Panc1 (cell line): ENCODE results near the gene UIMC1. TPM values are rescaled to one million over a fixed set of nuclear protein-coding genes. Genes with fewer than 3 reads are reported as not detected.

ENCODE experiments used
- ATAC-seq: fragments of 200-7000 bp; cut with Tn5 transposase; 2 replicates; pipeline ENCODE4 v1.9.1; 2020; ENCODE audit warnings: mild to moderate bottlenecking, moderate library complexity
- BruUV-seq: library from RNA; stranded (reverse); fragments of 400-500 nt; replicated peaks from 2 replicates; lab custom pipeline; 2021; lab: Mats Ljungman, UMichigan
- CTCF ChIA-PET: fragments of 300-600 bp; sonication (Branson Sonifier 250); formaldehyde crosslinking; loops from one replicate; lab custom pipeline; 2022; ENCODE audit warnings: antibody characterized with exemption; lab: Charles Lee
- POLR2A ChIA-PET: fragments of 300-600 bp; sonication (Branson Sonifier 250); formaldehyde crosslinking; loops from one replicate; lab custom pipeline; 2022; ENCODE audit warnings: antibody characterized with exemption; lab: Charles Lee
- DNase-seq: peaks from one replicate; pipeline ENCODE4 v3.0.0-alpha.2; 2010; ENCODE audit warnings: low read depth, low spot score
- H3K27ac ChIP-seq: 2 replicates; pipeline ENCODE4 v1.5.1; 2011; ENCODE audit warnings: mild to moderate bottlenecking, low read length, inconsistent platforms
- H3K27me3 ChIP-seq: fragments of 200-500 bp; sonication (Bioruptor generic); 2 replicates; pipeline ENCODE4 v1.6.0; 2014; ENCODE audit warnings: low read length, inconsistent platforms; ENCODE audit not compliant: control insufficient read depth, insufficient read depth
- H3K36me3 ChIP-seq: fragments of 200-500 bp; sonication (Bioruptor generic); 2 replicates; pipeline ENCODE4 v1.5.1; 2014; ENCODE audit warnings: inconsistent platforms, mild to moderate bottlenecking, low read length, moderate library complexity; ENCODE audit not compliant: control insufficient read depth, insufficient read depth
- H3K4me1 ChIP-seq: 2 replicates; pipeline ENCODE4 v1.5.1; 2011; ENCODE audit warnings: inconsistent platforms, mild to moderate bottlenecking, low read length, moderate library complexity; ENCODE audit not compliant: control insufficient read depth, insufficient read depth
- H3K4me3 ChIP-seq, 2 experiments: 2 replicates each; pipeline ENCODE4 v1.5.1; 2011 to 2012; ENCODE audit warnings: low read depth in 2 of 2, low read length in 2 of 2, mild to moderate bottlenecking in 2 of 2, inconsistent platforms in 1 of 2, moderate library complexity in 1 of 2
- H3K9me3 ChIP-seq: fragments of 200-500 bp; sonication (Bioruptor generic); 2 replicates; pipeline ENCODE4 v1.5.1; 2014; ENCODE audit warnings: low read depth, mild to moderate bottlenecking, inconsistent platforms, low read length, moderate library complexity; ENCODE audit not compliant: control insufficient read depth, insufficient read depth
- POLR2AphosphoS5 ChIP-seq: IDR thresholded peaks from 2 replicates; pipeline ENCODE4 v1.6.1; 2012; ENCODE audit warnings: mild to moderate bottlenecking, low read depth, low read length, moderate library complexity
- SIN3A ChIP-seq: IDR thresholded peaks from 2 replicates; pipeline ENCODE4 v1.6.1; 2012; ENCODE audit warnings: low read depth, mild to moderate bottlenecking, low read length, moderate library complexity, borderline replicate concordance; ENCODE audit not compliant: insufficient read depth
- TCF7L2 ChIP-seq: IDR thresholded peaks from 2 replicates; pipeline ENCODE4 v1.6.1; 2011; ENCODE audit warnings: mild to moderate bottlenecking, low read depth, low read length, inconsistent platforms
- in situ Hi-C: cut with HindIII; loops from 2 replicates; pipeline ENCODE4 v1.10.0; 2016; ENCODE audit warnings: low sequenced_read_pairs, low pct_unique_long_range_greater_than_20kb
- intact Hi-C: fragments of 100-400 bp; cut with micrococcal nuclease; formaldehyde crosslinking; loops from one replicate; pipeline ENCODE4 v1.10.0; 2022; ENCODE audit not compliant: unreplicated experiment
- total RNA-seq: library from RNA; stranded (reverse); gene quantifications from one replicate; pipeline ENCODE4 v1.2.1, GENCODE V29; 2021; ENCODE audit not compliant: unreplicated experiment
- TF ChIP-seq, protein P1 (sequence below), 2 experiments: IDR thresholded peaks; 2 replicates each; pipeline ENCODE4 v1.6.1; 2011 to 2012; ENCODE audit warnings: low read depth in 2 of 2, control low read depth in 1 of 2, low read length in 1 of 2, mild to moderate bottlenecking in 1 of 2, moderate library complexity in 1 of 2; ENCODE audit not compliant: insufficient read depth in 1 of 2
- TF ChIP-seq, protein P2 (sequence below): fragments of 450-650 bp; IDR thresholded peaks from 2 replicates; pipeline ENCODE4 v1.5.1; 2017; ENCODE audit warnings: mild to moderate bottlenecking

UIMC1 gene
- total RNA-seq, 1 experiment from 2014 or later, result 37.1 TPM

DNA sequence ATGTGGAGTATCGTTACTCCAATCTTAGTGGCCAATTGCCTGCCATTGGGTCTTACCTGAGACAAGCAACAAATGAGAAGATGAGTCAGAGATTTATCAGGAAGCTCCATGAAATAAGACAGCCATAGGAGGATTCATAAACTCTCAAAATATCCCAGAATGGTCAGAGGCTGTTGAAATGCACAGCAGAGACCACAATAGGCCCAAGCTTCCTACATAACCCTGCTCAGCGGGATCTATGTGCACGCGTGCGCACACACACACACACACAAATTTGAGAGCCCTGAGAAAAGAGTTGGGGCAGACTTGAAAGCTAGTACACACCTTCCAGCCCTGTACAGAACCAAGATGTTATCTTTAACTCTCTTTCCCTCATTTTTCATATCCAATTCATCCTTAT is 9.8 kb downstream of the UIMC1 start:
- ChIA-PET CTCF (interaction anchor here (0.6 kb wide), 1 partner anchor 197 kb away, joined by 16 read pairs; no protein-coding TSS in a partner anchor), POLR2A (no interaction called here)
- Histone ChIP-seq H3K36me3 (no peaks in the 10 kb centered on the region), H3K9me3 (peaks cover 4% of the 10 kb centered on the region; the same call in 1 of the 2 replicates), H3K27ac (no peak overlapping the region), H3K4me1 (no peaks in the 10 kb centered on the region; the same call in 1 of the 2 replicates), H3K27me3 (no peaks in the 10 kb centered on the region), H3K4me3 (no peak overlapping the region)
- peak; percentile 62; the same call in 1 of the 2 replicates for ATAC-seq
- DNase-seq, result no peak
- in situ Hi-C loops (no loop called here), intact Hi-C loops (no loop called here)
- TF ChIP-seq SIN3A, result no peak
- TF ChIP-seq POLR2AphosphoS5, result no peak
- TF ChIP-seq, protein P1, sequence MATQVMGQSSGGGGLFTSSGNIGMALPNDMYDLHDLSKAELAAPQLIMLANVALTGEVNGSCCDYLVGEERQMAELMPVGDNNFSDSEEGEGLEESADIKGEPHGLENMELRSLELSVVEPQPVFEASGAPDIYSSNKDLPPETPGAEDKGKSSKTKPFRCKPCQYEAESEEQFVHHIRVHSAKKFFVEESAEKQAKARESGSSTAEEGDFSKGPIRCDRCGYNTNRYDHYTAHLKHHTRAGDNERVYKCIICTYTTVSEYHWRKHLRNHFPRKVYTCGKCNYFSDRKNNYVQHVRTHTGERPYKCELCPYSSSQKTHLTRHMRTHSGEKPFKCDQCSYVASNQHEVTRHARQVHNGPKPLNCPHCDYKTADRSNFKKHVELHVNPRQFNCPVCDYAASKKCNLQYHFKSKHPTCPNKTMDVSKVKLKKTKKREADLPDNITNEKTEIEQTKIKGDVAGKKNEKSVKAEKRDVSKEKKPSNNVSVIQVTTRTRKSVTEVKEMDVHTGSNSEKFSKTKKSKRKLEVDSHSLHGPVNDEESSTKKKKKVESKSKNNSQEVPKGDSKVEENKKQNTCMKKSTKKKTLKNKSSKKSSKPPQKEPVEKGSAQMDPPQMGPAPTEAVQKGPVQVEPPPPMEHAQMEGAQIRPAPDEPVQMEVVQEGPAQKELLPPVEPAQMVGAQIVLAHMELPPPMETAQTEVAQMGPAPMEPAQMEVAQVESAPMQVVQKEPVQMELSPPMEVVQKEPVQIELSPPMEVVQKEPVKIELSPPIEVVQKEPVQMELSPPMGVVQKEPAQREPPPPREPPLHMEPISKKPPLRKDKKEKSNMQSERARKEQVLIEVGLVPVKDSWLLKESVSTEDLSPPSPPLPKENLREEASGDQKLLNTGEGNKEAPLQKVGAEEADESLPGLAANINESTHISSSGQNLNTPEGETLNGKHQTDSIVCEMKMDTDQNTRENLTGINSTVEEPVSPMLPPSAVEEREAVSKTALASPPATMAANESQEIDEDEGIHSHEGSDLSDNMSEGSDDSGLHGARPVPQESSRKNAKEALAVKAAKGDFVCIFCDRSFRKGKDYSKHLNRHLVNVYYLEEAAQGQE (IDR thresholded peaks at IDR 0.05; ENCODE audit: insufficient read depth in 1 of 2, low read depth in 2 of 2, low read length in 1 of 2), result no peak
- TF ChIP-seq, protein P2, sequence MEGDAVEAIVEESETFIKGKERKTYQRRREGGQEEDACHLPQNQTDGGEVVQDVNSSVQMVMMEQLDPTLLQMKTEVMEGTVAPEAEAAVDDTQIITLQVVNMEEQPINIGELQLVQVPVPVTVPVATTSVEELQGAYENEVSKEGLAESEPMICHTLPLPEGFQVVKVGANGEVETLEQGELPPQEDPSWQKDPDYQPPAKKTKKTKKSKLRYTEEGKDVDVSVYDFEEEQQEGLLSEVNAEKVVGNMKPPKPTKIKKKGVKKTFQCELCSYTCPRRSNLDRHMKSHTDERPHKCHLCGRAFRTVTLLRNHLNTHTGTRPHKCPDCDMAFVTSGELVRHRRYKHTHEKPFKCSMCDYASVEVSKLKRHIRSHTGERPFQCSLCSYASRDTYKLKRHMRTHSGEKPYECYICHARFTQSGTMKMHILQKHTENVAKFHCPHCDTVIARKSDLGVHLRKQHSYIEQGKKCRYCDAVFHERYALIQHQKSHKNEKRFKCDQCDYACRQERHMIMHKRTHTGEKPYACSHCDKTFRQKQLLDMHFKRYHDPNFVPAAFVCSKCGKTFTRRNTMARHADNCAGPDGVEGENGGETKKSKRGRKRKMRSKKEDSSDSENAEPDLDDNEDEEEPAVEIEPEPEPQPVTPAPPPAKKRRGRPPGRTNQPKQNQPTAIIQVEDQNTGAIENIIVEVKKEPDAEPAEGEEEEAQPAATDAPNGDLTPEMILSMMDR, result no peak
- TF ChIP-seq TCF7L2, result no peak
- BruUV-seq, result no TSS peak

- TF ChIP-seq TCF7L2, result no peak
- no peak for TF ChIP-seq POLR2AphosphoS5
- TF ChIP-seq, protein P1 (IDR thresholded peaks at IDR 0.05; ENCODE audit: insufficient read depth in 1 of 2, low read depth in 2 of 2, low read length in 1 of 2), result no peak
- TF ChIP-seq SIN3A, result no peak
- TF ChIP-seq, protein P2, result no peak
- CTCF ChIA-PET, result no interaction called here
- intact Hi-C loops, result no loop called here
- in situ Hi-C loops, result no loop called here
- Histone ChIP-seq H3K36me3 (no peaks in the 10 kb centered on the region), H3K27me3 (no peaks in the 10 kb centered on the region), H3K27ac (no peak overlapping the region), H3K9me3 (peaks cover 4% of the 10 kb centered on the region; the same call in 1 of the 2 replicates), H3K4me3 (no peak overlapping the region), H3K4me1 (no peaks in the 10 kb centered on the region; the same call in 1 of the 2 replicates)
- DNase-seq, result no peak
- BruUV-seq, result no TSS peak
- POLR2A ChIA-PET, result no interaction called here
- peak; percentile 61 for ATAC-seq
These were observed 10.4 kb downstream of the UIMC1 start for GRCh38 chr5:176995896-176996767.
